GM11168 (cell line): ENCODE measurements around the gene CAD.
"Not testable (repeated sequence)": the region's sequence is repeated elsewhere in the genome, so short reads cannot be mapped to it uniquely, and the experiment has no call there.

Experiments
- in situ Hi-C: fragments of 300-500 bp; cut with MboI; formaldehyde crosslinking; loops from one replicate; pipeline ENCODE4 v1.12.0; 2022; ENCODE audit warnings: low sequenced_read_pairs; ENCODE audit not compliant: unreplicated experiment

The CAD gene

GRCh38 chr2:27217173-27218121 is at the start of gene CAD:
TSS of gene CAD (plus strand) at chr2:27217369. CDS start at chr2:27217552, 183 bp downstream.
- in situ Hi-C loops: no loop called here

- in situ Hi-C loops: no loop called here
Observed at GRCh38 chr2:27170581-27171337, 46.4 kb upstream of the CAD start.

GRCh38 chr2:27171351-27171848 is 45.8 kb upstream of the CAD start:
- in situ Hi-C loops: no loop called here

GRCh38 chr2:27174638-27175037 is 42.5 kb upstream of the CAD start:
- in situ Hi-C loops: no loop called here

DNA sequence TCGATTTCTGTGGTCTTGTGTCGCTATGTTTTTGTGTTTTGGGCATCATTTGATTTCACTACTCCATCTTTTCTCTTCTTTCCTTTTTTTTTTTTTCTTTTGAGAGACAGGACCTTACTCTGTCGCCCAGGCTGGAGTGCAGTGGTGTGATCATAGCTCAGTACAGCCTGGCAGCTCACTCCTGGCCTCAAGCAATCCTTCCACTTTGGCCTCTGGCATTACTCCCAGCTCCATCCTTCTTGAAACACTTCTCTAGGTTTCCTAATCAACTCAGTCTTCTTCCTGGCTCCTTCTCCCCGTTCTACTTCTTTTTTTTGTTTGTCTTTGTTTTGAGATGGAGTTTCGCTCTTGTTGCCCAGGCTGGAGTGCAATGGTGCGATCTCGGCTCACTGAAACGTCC is 41.8 kb upstream of the CAD start:
- in situ Hi-C loops: no loop called here

GRCh38 chr2:27175781-27176180 is 41.4 kb upstream of the CAD start:
- in situ Hi-C loops: not testable (repeated sequence)

DNA sequence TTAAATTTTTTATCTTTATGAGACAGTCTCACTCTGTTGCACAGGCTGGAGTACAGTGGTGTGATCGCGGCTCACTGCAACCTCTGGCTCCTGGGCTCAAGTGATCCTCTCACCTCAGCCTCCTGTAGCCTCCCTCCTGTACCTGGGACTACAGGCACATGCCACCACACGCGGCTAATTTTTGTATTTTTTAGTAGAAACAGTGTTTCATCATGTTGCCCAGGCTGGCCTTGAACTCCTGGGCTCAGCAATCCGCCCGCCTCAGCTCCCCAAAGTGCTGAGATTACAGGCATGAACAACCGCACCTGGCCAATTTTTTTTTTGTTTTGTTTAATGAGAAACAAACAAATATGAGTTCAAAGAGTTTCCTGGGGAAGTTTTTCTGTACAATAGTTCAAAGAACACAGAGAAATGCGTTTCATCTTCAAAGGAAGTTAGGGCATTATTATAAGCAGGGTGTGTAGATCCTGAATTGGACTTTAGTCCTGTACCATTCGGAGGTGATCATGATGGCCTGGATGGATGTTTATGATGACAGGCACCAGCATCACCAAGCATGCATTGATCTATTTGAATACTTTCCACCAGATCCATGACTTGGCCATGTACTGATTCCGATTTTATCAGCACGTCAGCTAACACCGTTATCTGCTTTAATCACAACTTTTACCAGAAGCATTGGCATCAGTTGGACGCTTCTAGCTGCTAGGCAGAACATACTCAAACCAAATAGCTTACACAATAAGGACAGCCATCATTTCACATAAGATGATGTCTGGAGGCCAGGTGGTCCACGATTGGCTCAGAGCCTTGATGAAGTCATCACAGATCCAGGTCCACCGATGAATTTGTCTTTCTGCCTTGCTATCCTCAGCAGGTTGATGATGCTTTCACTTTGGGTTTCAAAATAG is 39.5 kb upstream of the CAD start:
- in situ Hi-C loops: no loop called here

- in situ Hi-C loops: no loop called here
Observed at GRCh38 chr2:27178469-27178868, 38.7 kb upstream of the CAD start.

- in situ Hi-C loops: no loop called here
Observed at GRCh38 chr2:27179344-27180000, 37.7 kb upstream of the CAD start.

- in situ Hi-C loops: no loop called here
Observed at GRCh38 chr2:27182346-27182745, 34.8 kb upstream of the CAD start.

DNA sequence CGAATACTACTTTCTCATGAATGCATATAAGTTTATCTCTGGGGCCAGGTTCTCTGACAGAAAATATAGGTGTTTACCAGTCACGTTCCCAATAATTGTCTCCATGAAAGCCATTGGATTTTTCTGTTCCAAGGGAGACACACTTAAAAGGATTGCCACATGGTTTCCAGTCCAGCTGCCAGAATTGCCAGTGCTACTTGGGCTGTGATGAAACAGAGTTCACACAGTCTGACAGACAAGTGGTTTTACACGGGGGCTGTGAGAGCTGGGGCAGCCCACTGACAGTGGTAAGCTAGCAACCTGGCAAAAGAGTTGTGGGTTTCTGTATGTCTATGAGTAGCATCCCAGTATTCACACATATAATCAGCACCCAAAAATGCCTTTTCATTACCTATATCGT is 33.1 kb upstream of the CAD start:
- in situ Hi-C loops: no loop called here

DNA sequence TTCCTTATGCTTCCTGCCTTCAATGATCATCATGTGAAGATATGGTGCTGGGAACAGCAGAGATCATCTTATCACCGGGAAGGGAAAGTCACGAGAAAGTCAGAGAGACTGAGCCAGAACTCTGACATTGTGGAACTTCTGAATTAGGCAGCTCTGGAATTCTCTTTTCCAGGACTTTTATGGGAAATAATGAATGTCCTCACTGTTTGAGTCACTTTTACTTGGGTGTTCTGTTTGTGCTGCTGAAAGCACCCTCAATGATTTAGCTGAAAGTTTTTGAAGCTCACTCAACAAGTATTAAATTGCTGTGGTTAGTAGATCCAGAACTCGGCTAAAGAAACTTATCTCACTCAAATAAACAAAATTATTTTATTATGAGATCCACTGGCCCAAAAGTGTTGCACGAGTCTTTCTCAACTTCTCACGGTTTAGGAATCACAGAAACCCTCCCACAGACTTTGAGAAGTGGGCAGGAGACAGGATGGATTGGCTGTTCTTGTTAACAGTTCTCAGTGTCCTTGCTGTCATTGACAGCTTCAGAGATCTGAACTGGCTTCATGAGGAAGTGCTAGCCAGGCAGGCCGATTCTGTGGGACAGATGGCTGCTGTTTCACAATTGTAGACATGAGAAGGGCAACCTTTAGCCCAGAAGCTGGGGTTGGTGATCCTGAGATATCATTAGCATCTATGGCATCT is 31.7 kb upstream of the CAD start:
- in situ Hi-C loops: no loop called here

- in situ Hi-C loops: no loop called here
Observed at GRCh38 chr2:27186613-27187345, 30.4 kb upstream of the CAD start.

GRCh38 chr2:27189989-27190388 is 27.2 kb upstream of the CAD start:
- in situ Hi-C loops: loop anchor here (10.0 kb wide), 1 partner anchor 225 kb away; no protein-coding TSS in a partner anchor

- in situ Hi-C loops: loop anchor here (10.0 kb wide), 1 partner anchor 226 kb away; no protein-coding TSS in a partner anchor
Observed at GRCh38 chr2:27191070-27191829, 25.9 kb upstream of the CAD start.

DNA sequence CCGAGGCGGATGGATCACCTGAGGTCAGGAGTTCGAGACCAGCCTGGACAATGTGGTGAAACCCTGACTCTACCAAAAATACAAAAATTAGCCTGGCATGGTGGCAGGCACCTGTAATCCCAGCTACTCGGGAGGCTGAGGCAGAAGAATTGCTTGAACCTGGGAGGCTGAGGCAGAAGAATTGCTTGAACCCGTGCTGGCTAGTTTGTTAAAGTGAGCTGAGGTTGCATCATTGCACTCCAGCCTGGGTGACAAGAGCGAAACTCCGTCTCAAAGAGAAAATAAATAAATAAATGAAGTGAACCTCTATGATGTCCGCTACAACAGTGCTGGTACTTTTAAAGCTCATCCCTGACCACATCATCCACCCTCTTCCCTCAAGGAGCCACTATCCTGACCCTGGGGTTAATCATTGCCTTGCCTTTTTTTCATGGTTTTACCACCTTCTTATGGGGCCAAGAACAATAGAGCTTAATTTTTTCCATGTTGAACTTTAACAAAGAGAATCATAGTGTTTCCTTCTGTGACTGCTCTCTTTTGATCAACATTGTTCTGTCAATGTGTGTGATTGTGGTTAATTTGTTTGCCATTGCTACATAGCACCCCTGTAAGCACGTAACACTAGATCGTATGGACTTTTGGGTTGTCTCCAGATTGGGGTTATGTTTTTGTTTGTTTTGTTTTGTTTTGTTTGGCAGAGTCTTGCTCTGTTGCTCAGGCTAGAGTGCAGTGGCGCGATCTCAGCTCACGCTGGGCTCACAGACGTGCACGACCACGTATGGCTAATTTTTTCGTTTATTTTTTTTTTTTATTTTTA is 22.4 kb upstream of the CAD start:
- in situ Hi-C loops: loop anchor here (5.0 to 10.0 kb wide), 3 partner anchors 67 to 230 kb away; no protein-coding TSS in a partner anchor
